DOHH2 (cell line): Measurements from ENCODE around the gene CEBPG.
A peak's percentile ranks its signal among the peaks of the same experiment; 100 is the strongest.

Experiments
- H3F3A ChIP-seq: fragments of 200-600 bp; sonication (generic), shearing (Covaris generic); 2 replicates; pipeline ENCODE4 v1.6.0; 2016; ENCODE audit warnings: antibody characterized with exemption, mild to moderate bottlenecking; ENCODE audit not compliant: control insufficient read depth, insufficient read depth
- H3K27ac ChIP-seq: fragments of 200-600 bp; sonication (generic); 2 replicates; pipeline ENCODE4 v1.5.1; 2014; ENCODE audit warnings: low read depth, mild to moderate bottlenecking, low read length, moderate library complexity
- H3K27me3 ChIP-seq: fragments of 200-600 bp; sonication (generic); 2 replicates; pipeline ENCODE4 v1.6.1; 2014; ENCODE audit warnings: mild to moderate bottlenecking, low read length, mixed read lengths; ENCODE audit not compliant: control insufficient read depth
- H3K36me3 ChIP-seq: fragments of 200-600 bp; sonication (generic); 2 replicates; pipeline ENCODE4 v1.6.1; 2014; ENCODE audit warnings: mild to moderate bottlenecking, low read length, moderate library complexity, mixed read lengths; ENCODE audit not compliant: control insufficient read depth
- H3K4me1 ChIP-seq: fragments of 200-600 bp; sonication (generic); 2 replicates; pipeline ENCODE4 v1.6.1; 2014; ENCODE audit warnings: mild to moderate bottlenecking, low read length, mixed read lengths; ENCODE audit not compliant: control insufficient read depth
- H3K4me2 ChIP-seq: fragments of 200-600 bp; sonication (generic); 2 replicates; pipeline ENCODE4 v1.6.0; 2014; ENCODE audit warnings: mild to moderate bottlenecking, low read length, moderate library complexity
- H3K4me3 ChIP-seq: fragments of 200-600 bp; sonication (generic); 2 replicates; pipeline ENCODE4 v1.5.1; 2014; ENCODE audit warnings: mild to moderate bottlenecking, low read length, mixed read lengths
- H3K79me2 ChIP-seq: fragments of 200-600 bp; sonication (generic); 2 replicates; pipeline ENCODE4 v1.6.1; 2014; ENCODE audit warnings: mild to moderate bottlenecking, low read length, mixed read lengths; ENCODE audit not compliant: control insufficient read depth
- H3K9me2 ChIP-seq: fragments of 200-600 bp; sonication (generic); replicated peaks from 2 replicates; pipeline ENCODE4 v1.6.1; 2014; ENCODE audit warnings: mild to moderate bottlenecking, low read length, mixed read lengths; ENCODE audit not compliant: control insufficient read depth
- H3K9me3 ChIP-seq: fragments of 200-600 bp; sonication (generic); 2 replicates; pipeline ENCODE4 v1.6.1; 2014; ENCODE audit warnings: antibody characterized with exemption, low read length, mixed read lengths; ENCODE audit not compliant: control insufficient read depth, insufficient read depth
- H4K20me1 ChIP-seq: fragments of 200-600 bp; sonication (generic); 2 replicates; pipeline ENCODE4 v1.6.0; 2014; ENCODE audit warnings: low read depth, mild to moderate bottlenecking, antibody characterized with exemption, low read length, moderate library complexity; ENCODE audit not compliant: control insufficient read depth, insufficient read depth
- EZH2phosphoT487 ChIP-seq: fragments of 200-600 bp; sonication (generic); IDR thresholded peaks from 2 replicates; pipeline ENCODE4 v1.6.1; 2017; ENCODE audit warnings: borderline replicate concordance, mild to moderate bottlenecking, antibody characterized with exemption, low read length, moderate library complexity, mixed read lengths
- TF ChIP-seq, protein P1 (sequence below): fragments of 200-600 bp; sonication (generic); IDR thresholded peaks from one replicate; pipeline ENCODE4 v1.5.1; 2014; ENCODE audit warnings: antibody characterized with exemption, mild to moderate bottlenecking, low read depth, low read length; ENCODE audit not compliant: poor library complexity, severe bottlenecking

Gene CEBPG

GRCh38 chr19:33376941-33377557 lies 3.5 kb downstream of the CEBPG start:
- Histone ChIP-seq H3F3A (peaks cover 5% of the 10 kb centered on the region; the same call in 1 of the 2 replicates), H3K4me2 (peak overlapping the region; percentile 91), H3K79me2 (peaks cover 81% of the 10 kb centered on the region), H3K36me3 (peaks cover 65% of the 10 kb centered on the region), H3K9me2 (no peaks in the 10 kb centered on the region), H3K4me1 (peaks cover 36% of the 10 kb centered on the region), H3K4me3 (no peak overlapping the region), H3K27me3 (no peaks in the 10 kb centered on the region), H3K27ac (no peak overlapping the region), H4K20me1 (peaks cover 73% of the 10 kb centered on the region), H3K9me3 (no peaks in the 10 kb centered on the region)
- TF ChIP-seq EZH2phosphoT487: no peak
- TF ChIP-seq, protein P1, sequence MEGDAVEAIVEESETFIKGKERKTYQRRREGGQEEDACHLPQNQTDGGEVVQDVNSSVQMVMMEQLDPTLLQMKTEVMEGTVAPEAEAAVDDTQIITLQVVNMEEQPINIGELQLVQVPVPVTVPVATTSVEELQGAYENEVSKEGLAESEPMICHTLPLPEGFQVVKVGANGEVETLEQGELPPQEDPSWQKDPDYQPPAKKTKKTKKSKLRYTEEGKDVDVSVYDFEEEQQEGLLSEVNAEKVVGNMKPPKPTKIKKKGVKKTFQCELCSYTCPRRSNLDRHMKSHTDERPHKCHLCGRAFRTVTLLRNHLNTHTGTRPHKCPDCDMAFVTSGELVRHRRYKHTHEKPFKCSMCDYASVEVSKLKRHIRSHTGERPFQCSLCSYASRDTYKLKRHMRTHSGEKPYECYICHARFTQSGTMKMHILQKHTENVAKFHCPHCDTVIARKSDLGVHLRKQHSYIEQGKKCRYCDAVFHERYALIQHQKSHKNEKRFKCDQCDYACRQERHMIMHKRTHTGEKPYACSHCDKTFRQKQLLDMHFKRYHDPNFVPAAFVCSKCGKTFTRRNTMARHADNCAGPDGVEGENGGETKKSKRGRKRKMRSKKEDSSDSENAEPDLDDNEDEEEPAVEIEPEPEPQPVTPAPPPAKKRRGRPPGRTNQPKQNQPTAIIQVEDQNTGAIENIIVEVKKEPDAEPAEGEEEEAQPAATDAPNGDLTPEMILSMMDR: no peak

DNA sequence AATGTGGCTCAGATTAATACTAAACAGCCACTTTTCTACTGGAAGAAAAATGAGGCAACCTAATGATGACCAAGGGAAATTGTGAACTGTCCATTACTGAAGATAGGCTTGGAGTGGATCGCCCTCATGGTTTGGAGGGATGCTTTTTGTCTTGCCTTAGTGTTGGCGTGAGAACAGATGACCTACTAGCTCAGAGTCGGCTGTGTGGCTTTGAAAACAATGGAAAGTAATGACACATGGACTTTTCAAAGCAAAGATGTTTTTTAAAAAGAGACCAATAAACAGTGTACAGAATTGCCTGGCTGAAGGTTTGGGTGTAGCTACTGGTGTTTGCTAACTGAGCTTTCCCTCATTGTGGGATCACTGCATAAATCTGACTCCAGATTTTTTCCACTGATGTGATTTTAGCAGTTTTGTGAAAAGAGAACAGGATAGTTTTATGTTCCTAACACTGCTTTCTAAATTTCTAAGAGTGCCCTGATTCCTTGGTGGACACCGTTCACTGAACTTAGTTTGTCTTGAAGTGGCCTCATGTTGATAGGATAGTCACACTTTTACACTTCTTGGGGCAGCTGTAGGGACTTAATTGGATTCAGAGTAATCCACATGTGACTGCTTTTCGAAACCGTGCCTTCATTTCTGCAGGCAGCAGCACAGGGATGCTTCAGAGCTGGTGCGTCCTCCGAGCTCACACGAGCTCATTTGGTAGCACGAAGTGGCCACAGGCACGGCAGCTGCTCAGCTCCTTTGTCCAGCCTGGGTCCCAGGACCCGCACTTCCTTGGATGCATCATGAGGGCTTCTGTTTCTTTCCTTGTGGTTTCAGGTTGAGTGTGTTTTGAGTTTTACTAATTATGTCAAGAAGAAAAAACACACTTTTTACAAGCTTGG lies 4.3 kb downstream of the CEBPG start:
- H3K4me2 ChIP-seq: no peak overlapping the region
- peaks cover 33% of the 10 kb centered on the region for H3K4me1 ChIP-seq
- H3F3A ChIP-seq: 0 out of 2 replicates have a peak, but pooled peaks cover 3% of the 10 kb centered on the region
- no peak overlapping the region for H3K27ac ChIP-seq
- no peaks in the 10 kb centered on the region for H3K27me3 ChIP-seq
- peaks cover 88% of the 10 kb centered on the region for H3K79me2 ChIP-seq
- H3K9me3 ChIP-seq: no peaks in the 10 kb centered on the region
- peaks cover 69% of the 10 kb centered on the region for H3K36me3 ChIP-seq
- no peaks in the 10 kb centered on the region for H3K9me2 ChIP-seq
- H4K20me1 ChIP-seq: peaks cover 76% of the 10 kb centered on the region
- TF ChIP-seq EZH2phosphoT487: no peak
- TF ChIP-seq, protein P1: no peak
- no peak overlapping the region for H3K4me3 ChIP-seq

DNA sequence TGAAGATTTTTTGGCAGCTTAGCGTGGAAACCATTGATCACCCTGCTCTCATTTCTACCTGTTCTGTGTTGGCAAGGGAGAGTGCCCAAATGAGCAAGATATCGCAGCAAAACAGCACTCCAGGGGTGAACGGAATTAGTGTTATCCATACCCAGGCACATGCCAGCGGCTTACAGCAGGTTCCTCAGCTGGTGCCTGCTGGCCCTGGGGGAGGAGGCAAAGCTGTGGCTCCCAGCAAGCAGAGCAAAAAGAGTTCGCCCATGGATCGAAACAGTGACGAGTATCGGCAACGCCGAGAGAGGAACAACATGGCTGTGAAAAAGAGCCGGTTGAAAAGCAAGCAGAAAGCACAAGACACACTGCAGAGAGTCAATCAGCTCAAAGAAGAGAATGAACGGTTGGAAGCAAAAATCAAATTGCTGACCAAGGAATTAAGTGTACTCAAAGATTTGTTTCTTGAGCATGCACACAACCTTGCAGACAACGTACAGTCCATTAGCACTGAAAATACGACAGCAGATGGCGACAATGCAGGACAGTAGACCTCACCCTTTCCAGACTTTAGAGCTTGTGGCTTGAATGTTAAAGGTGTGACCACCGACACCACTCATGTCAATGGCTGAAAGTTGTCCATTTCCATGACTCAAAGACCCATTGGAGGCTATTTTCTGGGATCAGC lies 5.8 kb downstream of the CEBPG start:
- peaks cover 80% of the 10 kb centered on the region for H4K20me1 ChIP-seq

More for the DNA sequence above, 5.8 kb downstream of the CEBPG start:
- H3K27ac ChIP-seq: no peak overlapping the region
- H3K4me1 ChIP-seq: peaks cover 28% of the 10 kb centered on the region
- H3K27me3 ChIP-seq: no peaks in the 10 kb centered on the region
- 0 out of 2 replicates have a peak, but pooled peaks cover 3% of the 10 kb centered on the region for H3F3A ChIP-seq
- H3K9me3 ChIP-seq: no peaks in the 10 kb centered on the region
- no peak overlapping the region for H3K4me3 ChIP-seq
- no peak overlapping the region for H3K4me2 ChIP-seq
- peaks cover 79% of the 10 kb centered on the region for H3K36me3 ChIP-seq
- no peak for TF ChIP-seq EZH2phosphoT487
- TF ChIP-seq, protein P1: no peak
- H3K79me2 ChIP-seq: peaks cover 99% of the 10 kb centered on the region
- no peaks in the 10 kb centered on the region for H3K9me2 ChIP-seq
